GM12864 (cell line): ENCODE measurements around the gene SLC39A10.

Source experiments
- DNase-seq: peaks from one replicate; pipeline ENCODE4 v3.0.0-alpha.2; 2011; ENCODE audit warnings: low read depth
- H3K4me3 ChIP-seq: 2 replicates; pipeline ENCODE4 v1.5.1; 2011; ENCODE audit warnings: mild to moderate bottlenecking, low read depth, low read length, control low read depth
- CTCF ChIP-seq: IDR thresholded peaks from 2 replicates; pipeline ENCODE4 v1.5.1; 2011; ENCODE audit warnings: low read depth, mild to moderate bottlenecking, moderate library complexity, low read length, control low read depth, inconsistent platforms; ENCODE audit errors: missing control alignments

The SLC39A10 gene

GRCh38 chr2:195671563-195671962 is 14.5 kb downstream of the SLC39A10 start:
- H3K4me3 ChIP-seq: no peak overlapping the region
- TF ChIP-seq CTCF: no peak
- no peak for DNase-seq

GRCh38 chr2:195672674-195673073 is 15.6 kb downstream of the SLC39A10 start:
- peak; percentile 23 for TF ChIP-seq CTCF

GRCh38 chr2:195674491-195675221 is 17.6 kb downstream of the SLC39A10 start:
- TF ChIP-seq CTCF: no peak
- DNase-seq: no peak
- H3K4me3 ChIP-seq: no peak overlapping the region

More at GRCh38 chr2:195672674-195673073, 15.6 kb downstream of the SLC39A10 start:
- no peak overlapping the region for H3K4me3 ChIP-seq
- no peak for DNase-seq

- no peak for TF ChIP-seq CTCF
- no peak overlapping the region for H3K4me3 ChIP-seq
- DNase-seq: no peak
Observed at GRCh38 chr2:195675783-195676427, 18.9 kb downstream of the SLC39A10 start.

- no peak overlapping the region for H3K4me3 ChIP-seq
- TF ChIP-seq CTCF: no peak
- DNase-seq: no peak
Observed at GRCh38 chr2:195677290-195677689, 20.3 kb downstream of the SLC39A10 start.

GRCh38 chr2:195677884-195678283 is 20.9 kb downstream of the SLC39A10 start:
- no peak overlapping the region for H3K4me3 ChIP-seq
- DNase-seq: no peak
- TF ChIP-seq CTCF: no peak
